Loucy (cell line): ENCODE data around the gene NUP54.

Source experiments
- CTCF ChIP-seq: fragments of 200-600 bp; sonication (generic); conservative IDR thresholded peaks from 2 replicates; pipeline ENCODE4 v1.5.1; 2014; ENCODE audit warnings: mild to moderate bottlenecking, antibody characterized with exemption, low read length
- EZH2phosphoT487 ChIP-seq: fragments of 200-600 bp; IDR thresholded peaks from 2 replicates; pipeline ENCODE4 v1.6.1; 2018; ENCODE audit warnings: antibody characterized with exemption, mild to moderate bottlenecking, moderate library complexity, borderline replicate concordance

GRCh38 chr4:76074993-76075600, 73.1 kb downstream of the NUP54 start:
- TF ChIP-seq CTCF (no peak), EZH2phosphoT487 (no peak)
